Activated naive CD4-positive, alpha-beta T cell treated with anti-CD3 and anti-CD28 coated beads, Interleukin-2, amount 50 U/mL, for 16 hours (primary cell): Measurements from ENCODE around the gene BTG4.
A peak's percentile ranks its signal among the peaks of the same experiment; 100 is the strongest.

Experiments
- DNase-seq: peaks from one replicate; pipeline ENCODE4 v3.0.0-alpha.2; 2020

BTG4 gene

GRCh38 chr11:111512296-111513239 lies at the start of gene BTG4:
Gene BTG4, minus strand, starts transcription at chr11:111512386. Its CDS starts 13,610 bp downstream, at chr11:111498776.
- peak; percentile 28 for DNase-seq

GRCh38 chr11:111561791-111562325 lies 49.7 kb upstream of the BTG4 start:
- no peak for DNase-seq

- no peak for DNase-seq
Observed at GRCh38 chr11:111561306-111561705, 49.1 kb upstream of the BTG4 start.

GRCh38 chr11:111560800-111561199 lies 48.6 kb upstream of the BTG4 start:
- no peak for DNase-seq

GRCh38 chr11:111559800-111560464 lies 47.7 kb upstream of the BTG4 start:
- no peak for DNase-seq

- DNase-seq, result no peak
Observed at GRCh38 chr11:111557425-111558111, 45.4 kb upstream of the BTG4 start.

- no peak for DNase-seq
Observed at GRCh38 chr11:111555255-111555654, 43.1 kb upstream of the BTG4 start.

- DNase-seq, result no peak
Observed at GRCh38 chr11:111554532-111554931, 42.3 kb upstream of the BTG4 start.

- DNase-seq, result no peak
Observed at GRCh38 chr11:111550258-111550657, 38.1 kb upstream of the BTG4 start.

- no peak for DNase-seq
Observed at GRCh38 chr11:111549869-111550203, 37.6 kb upstream of the BTG4 start.

GRCh38 chr11:111549196-111549868 lies 37.1 kb upstream of the BTG4 start:
- no peak for DNase-seq

GRCh38 chr11:111548525-111548924 lies 36.3 kb upstream of the BTG4 start:
- DNase-seq, result no peak

GRCh38 chr11:111542606-111543275 lies 30.6 kb upstream of the BTG4 start:
- DNase-seq, result no peak

GRCh38 chr11:111541254-111542061 lies 29.3 kb upstream of the BTG4 start:
- no peak for DNase-seq

GRCh38 chr11:111540937-111541253 lies 28.7 kb upstream of the BTG4 start:
- no peak for DNase-seq

GRCh38 chr11:111540114-111540936 lies 28.1 kb upstream of the BTG4 start, which contains the start of gene LAYN:
Gene LAYN, plus strand, starts transcription at chr11:111540720. Its CDS starts 124 bp downstream, at chr11:111540844.
- DNase-seq, result peak; percentile 40

GRCh38 chr11:111539426-111540113 lies 27.4 kb upstream of the BTG4 start:
- no peak for DNase-seq

GRCh38 chr11:111538407-111539114 lies 26.4 kb upstream of the BTG4 start:
- no peak for DNase-seq

- no peak for DNase-seq
Observed at GRCh38 chr11:111537336-111537860, 25.2 kb upstream of the BTG4 start.
